CD4-positive, alpha-beta T cell treated with Interferon alpha-2 for 1 hour (primary cell): Measurements from ENCODE around the gene PIM3.
"Not testable (repeated sequence)": the region's sequence is repeated elsewhere in the genome, so short reads cannot be mapped to it uniquely, and the experiment has no call there.

Experiments used
- DNase-seq, 2 donors: peaks; one replicate each; pipeline ENCODE4 v3.0.0-alpha.2; 2020 to 2022

The PIM3 gene

GRCh38 chr22:49968831-49969661 is 8.5 kb downstream of the PIM3 start:
- peak; percentile 1 to 16 for DNase-seq

- no peak for DNase-seq
Observed at GRCh38 chr22:49969751-49970527, 9.4 kb downstream of the PIM3 start.

GRCh38 chr22:49970528-49971231 is 10.1 kb downstream of the PIM3 start:
- DNase-seq: peak; percentile 93 to 94

GRCh38 chr22:49971232-49972162 is 10.9 kb downstream of the PIM3 start:
- DNase-seq: peak; percentile 33 to 60

- no peak for DNase-seq
Observed at GRCh38 chr22:49972163-49973017, 11.8 kb downstream of the PIM3 start.

- peak in 1 of 2 donors; percentile 18 for DNase-seq
Observed at GRCh38 chr22:49973018-49973961, 12.7 kb downstream of the PIM3 start.

GRCh38 chr22:49975543-49976389 is 15.2 kb downstream of the PIM3 start:
- DNase-seq: peak in 1 of 2 donors; percentile 35

GRCh38 chr22:49976439-49977175 is 16.0 kb downstream of the PIM3 start:
- DNase-seq: peak; percentile 55 to 78

- no peak for DNase-seq
Observed at GRCh38 chr22:49977578-49977977, 17.0 kb downstream of the PIM3 start.

- DNase-seq: peak in 1 of 2 donors; percentile 56
Observed at GRCh38 chr22:49979587-49980264, 19.2 kb downstream of the PIM3 start.

- DNase-seq: not testable (repeated sequence)
Observed at GRCh38 chr22:49981799-49982198, 21.2 kb downstream of the PIM3 start.

- DNase-seq: peak in 1 of 2 donors; percentile 65
Observed at GRCh38 chr22:49983148-49984042, 22.8 kb downstream of the PIM3 start.

GRCh38 chr22:49986325-49986724 is 25.8 kb downstream of the PIM3 start:
- DNase-seq: no peak

GRCh38 chr22:49989826-49990225 is 29.3 kb downstream of the PIM3 start:
- DNase-seq: not testable (repeated sequence)

GRCh38 chr22:49991167-49991566 is 30.6 kb downstream of the PIM3 start:
- DNase-seq: no peak

GRCh38 chr22:49991907-49992533 is 31.4 kb downstream of the PIM3 start:
- DNase-seq: no peak
